ENCODE data around the gene OTX2. TPM values are rescaled to one million over a fixed set of nuclear protein-coding genes. Genes with fewer than 3 reads are reported as not detected.

The OTX2 gene
- not detected in 2 replicates for polyA plus RNA-seq (2014; cell fraction: cytosol; rRNA removed)
- polyA plus RNA-seq (2014; cell fraction: nucleus; rRNA removed) = not detected in 2 replicates

GRCh38 chr14:56810147-56810719 is at the start of gene OTX2:
Gene OTX2 (minus strand): TSS chr14:56810479. CDS start chr14:56805456, 5,023 bp downstream.
- no peak for DNase-seq (ENCODE audit: low spot score)

DNA sequence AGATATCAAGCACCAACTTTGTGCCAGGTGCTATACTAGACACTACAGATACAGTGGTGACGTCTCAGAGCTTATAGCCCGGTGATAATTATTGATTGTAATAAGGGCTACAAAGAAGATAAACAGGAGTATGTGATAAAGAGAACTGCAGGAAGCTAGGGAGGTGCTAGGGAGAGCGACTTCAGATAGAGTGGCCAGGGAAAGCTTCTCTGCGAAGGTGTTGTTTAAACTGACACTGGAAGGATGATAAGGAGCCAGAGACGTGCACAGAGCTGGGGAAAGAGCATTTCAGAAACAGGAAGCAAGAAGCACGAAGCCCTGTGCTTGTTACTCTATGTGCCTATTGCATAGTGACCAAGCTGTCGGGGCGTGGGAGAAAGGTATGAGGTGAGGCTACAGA is 48.1 kb upstream of the OTX2 start:
- DNase-seq (ENCODE audit: low spot score) = no peak

DNA sequence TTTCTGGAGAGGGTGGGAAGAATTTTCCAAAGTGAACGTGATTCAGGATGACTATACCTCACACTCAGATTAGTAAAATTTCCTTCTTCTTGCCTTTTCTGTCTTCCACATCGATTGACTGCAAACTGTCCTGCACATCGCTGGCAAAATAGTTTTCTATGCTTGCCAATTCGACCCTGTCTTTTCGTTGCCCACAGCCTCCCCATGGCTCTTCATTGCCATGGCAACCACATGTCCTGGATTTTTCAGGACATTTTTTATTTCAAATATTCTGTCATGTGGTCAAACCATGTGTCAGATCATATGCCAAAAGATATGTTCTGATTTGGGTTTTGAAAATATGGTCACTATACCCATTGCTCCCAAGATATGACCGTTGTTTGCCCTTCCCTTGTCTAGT is 46.9 kb upstream of the OTX2 start:
- DNase-seq (ENCODE audit: low spot score) = no peak

GRCh38 chr14:56855891-56856461 is 45.7 kb upstream of the OTX2 start:
- DNase-seq (ENCODE audit: low spot score) = no peak

GRCh38 chr14:56854325-56854724 is 44.0 kb upstream of the OTX2 start:
- no peak for DNase-seq (ENCODE audit: low spot score)

DNA sequence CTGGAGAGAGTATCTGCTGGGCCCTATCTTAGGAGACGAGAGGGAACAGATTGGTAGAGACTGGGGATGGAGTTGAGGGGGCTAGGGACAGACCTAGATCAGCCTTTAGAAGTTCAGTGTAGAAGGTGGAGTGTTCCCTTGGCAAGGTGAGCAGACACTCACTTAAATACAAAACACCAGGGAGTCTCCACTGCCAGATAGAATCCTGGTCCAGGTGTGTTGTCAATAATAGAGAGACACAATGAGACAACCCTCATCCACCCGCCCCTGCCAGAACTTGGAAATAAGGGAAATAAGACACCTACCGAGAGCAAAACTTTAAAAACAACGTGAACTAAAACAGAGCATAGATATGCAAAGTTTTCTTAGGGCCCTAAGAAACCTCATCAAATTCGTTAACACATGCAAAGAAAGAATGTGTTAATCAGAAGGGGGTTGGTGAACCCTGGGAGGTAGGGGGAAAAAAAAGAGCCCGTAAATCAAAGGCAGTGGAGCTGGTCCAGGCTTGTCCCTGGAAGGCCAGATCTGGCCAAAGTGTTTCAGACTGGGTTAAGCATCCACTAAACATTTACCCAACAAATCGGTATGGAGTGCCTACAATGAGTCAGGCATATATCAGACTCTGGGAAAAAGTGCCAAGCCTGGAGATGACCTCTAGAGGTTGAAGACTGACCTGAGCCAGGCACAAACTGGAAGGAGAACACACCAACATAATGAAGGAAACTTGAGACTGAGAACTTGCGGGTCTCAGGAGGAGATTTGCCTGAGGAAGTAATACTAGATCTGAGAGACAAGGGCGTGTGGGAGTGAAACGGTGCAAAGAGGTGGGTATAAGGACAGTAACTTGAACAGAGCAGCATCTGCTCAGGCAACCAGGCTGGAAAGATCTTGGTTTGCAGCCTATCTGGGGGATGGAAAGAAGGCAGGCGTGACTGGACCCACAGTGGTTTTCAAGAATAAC is 37.0 kb upstream of the OTX2 start:
- DNase-seq (ENCODE audit: low spot score) = no peak

GRCh38 chr14:56844406-56845002 is 34.2 kb upstream of the OTX2 start:
- no peak for DNase-seq (ENCODE audit: low spot score)

DNA sequence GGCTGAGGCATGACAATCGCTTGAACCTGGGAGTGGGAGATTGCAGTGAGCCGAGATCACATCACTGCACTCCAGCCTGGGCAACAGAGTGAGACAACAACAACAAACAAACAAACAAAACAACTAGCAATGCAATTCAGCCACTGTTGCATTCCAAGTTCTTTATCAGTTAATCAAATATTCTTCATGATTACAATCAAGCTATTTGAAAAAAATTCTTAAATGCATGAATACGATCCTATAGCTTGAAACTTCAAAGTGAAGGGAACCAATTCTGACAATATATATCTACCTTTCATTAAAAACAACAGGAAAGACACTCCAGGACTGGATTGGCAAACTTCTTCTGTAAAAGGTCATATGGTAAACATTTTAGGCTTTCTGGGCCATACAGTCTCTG is 31.3 kb upstream of the OTX2 start:
- no peak for DNase-seq (ENCODE audit: low spot score)

- DNase-seq (ENCODE audit: low spot score) = no peak
Observed at GRCh38 chr14:56840221-56840620, 29.9 kb upstream of the OTX2 start.

DNA sequence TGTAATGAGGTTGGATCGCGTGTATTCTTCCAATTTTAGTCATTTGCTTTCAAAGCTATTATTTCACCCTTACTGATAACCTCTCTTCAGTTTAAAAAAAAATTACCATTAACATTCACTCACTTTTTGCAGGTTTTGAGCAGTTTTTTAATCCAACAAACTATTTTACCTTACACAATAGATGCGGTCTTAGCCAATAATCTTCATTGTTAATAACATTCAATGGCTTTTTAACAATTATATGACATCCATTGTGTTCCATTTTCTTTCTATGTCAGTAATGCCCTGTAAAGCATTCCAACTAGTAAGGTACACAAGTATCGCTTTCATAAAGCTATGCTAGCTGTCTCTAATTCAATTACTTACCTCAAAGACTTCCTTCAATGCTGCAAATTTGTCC is 18.9 kb upstream of the OTX2 start:
- no peak for DNase-seq (ENCODE audit: low spot score)

GRCh38 chr14:56826214-56826613 is 15.9 kb upstream of the OTX2 start:
- DNase-seq (ENCODE audit: low spot score) = no peak

GRCh38 chr14:56821805-56822610 is 11.7 kb upstream of the OTX2 start:
- DNase-seq (ENCODE audit: low spot score) = no peak

DNA sequence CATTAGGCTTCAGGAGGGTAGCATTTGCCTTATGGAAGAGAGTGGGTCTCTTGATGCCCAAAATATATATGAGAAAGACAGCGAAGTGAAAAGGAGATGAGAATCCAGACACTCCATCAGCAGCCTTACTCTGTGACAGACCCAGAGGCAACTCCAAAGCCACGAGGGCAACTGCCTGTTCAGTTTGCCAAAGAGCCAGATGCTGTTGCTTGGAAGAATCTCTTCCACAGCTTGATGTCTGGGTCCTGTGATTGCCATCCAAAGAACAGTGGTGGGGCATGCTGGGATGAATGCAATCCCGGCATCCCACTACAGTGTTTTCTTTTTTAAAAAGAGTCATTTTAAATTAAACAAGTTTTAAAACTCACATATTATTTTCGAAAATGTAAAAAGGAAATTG is 10.9 kb upstream of the OTX2 start:
- no peak for DNase-seq (ENCODE audit: low spot score)

DNA sequence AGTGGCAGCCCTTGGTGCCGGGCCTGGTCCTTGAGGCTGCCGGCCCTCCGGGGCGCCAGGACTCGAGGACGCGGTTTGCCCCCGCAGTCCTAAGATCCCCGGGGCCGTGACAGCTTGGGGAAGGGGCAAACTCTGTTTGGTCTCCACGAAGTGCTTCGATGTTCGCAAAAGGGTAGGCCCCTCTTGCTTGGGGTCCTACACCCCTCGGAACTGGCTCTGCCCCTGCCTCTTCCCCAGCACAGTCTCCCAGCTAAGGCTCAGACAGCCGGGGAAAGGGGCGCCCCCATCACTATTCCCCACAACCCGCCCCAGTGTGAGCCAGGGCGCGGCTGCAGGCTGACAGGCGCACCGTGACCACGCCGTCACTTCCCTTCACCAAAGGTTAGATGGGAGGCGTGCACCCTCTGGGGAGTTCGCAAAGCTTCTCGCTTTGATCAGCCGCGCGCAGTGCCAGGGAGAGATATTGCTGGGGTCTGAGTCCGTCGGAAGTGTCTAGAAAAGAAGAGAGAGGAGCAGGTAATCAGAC is 7.2 kb upstream of the OTX2 start:
- no peak for DNase-seq (ENCODE audit: low spot score)

DNA sequence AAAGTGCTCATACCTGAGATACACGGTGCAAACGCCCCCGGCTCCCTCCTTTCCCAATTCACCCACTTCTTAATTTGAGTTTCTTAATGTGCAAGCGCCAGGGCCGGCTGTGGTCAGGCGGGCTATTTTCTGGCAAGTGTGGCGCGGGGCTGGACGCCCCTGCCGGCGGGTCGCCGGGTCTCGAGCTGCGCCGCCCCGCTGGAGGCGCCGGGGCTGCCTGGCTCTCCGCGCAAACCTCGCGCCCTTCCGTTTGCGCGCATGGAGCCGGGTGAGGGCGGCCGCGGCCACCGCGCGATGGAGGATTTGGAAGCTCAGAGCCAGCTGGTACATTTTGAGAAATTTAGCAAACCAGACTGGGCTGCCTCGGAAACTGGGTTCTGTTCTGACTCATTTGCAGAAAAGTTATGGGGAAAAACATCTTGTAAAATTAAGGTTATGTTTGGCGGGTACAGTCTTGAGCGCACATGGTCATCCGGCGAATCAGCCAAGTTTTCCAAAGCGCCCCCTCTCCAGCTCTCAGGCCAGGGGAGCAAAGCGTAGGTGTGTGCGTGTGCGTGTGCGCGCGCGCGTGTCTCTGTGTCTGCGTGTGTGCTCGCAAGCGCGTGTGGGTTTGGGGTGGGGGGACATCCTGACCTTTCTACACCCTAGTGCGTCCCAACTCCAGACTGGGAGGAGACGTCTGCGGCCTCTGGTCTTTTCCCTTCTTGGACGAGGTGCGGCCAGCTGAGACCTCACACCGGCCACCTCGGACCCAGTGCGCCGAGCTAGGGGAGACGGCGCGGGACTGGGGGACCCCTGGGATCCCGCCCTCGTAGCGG is 6.5 kb upstream of the OTX2 start:
- no peak for DNase-seq (ENCODE audit: low spot score)

DNA sequence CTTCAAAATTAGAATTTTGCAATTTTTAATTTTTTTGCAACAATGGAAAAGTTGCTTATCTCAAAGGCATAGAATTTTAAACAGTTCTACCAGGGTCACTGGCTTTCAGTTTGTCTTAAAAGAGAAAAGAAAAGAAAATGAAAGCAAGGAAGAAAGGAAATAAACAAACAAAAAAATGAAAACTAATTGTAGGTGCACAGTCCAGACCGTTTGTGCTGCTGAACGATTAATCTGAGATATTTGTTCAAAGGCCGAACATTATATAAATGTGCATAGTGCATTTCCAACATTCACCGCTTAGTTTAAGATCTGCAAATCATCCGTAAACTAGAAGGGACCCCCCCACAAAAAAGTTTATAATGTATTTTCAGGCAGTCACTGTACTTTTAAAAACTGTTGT is 5.5 kb upstream of the OTX2 start:
- no peak for DNase-seq (ENCODE audit: low spot score)

DNA sequence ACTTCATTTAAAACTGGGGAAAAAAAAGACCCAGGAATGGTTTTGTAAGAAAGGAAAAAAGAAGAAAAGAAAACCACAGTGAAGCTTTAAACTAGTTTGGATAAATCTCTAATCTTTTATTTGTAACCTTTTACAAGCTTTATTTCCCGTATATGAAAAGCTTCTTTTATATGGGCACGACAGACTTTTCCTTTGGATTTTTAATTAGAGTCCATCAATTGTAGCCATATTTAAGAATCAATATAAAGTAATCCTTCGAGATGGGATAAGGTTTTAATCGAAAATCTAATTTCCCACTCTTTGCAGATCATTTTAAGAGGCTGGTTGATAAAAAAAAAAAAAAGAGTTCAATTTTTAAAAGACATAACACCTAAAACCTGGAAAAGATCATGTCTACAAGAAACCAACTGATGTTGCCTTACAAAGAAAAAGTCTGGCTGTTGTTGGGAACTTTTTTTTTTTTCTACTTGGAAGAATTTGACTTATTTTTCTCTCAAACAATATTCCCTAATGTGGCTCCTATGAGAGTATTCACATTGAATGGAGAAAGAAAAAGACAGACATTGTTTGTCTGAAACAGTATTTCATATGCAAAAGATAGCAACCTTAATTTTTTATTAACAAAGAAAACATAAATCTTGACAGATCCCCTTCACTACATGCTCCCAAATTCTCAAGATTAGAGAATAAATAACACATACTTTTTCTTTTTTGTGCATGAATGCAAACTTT is 4.9 kb upstream of the OTX2 start:
- no peak for DNase-seq (ENCODE audit: low spot score)

GRCh38 chr14:56814519-56814959 is 4.3 kb upstream of the OTX2 start:
- DNase-seq (ENCODE audit: low spot score) = no peak

DNA sequence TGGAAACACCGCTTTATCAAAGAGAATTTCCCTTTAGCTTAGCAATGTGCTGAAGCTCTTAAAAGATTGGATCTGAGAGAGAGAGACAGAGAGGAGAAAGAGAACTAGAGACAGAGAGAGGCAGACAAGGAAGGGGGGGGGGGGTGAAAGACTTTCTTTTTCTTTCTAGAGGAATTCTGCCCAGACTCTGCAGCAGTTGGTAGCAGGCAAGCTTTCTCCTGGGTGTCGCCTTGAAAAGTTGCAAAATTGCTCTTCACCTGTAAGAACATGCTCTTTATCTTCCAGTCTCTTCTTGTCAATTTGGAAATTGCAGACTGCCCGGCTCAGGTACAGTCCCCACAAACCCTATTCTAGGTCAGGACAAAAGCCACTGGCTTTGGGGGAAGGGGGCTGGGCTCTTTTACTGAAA is 2.9 kb upstream of the OTX2 start:
- DNase-seq (ENCODE audit: low spot score) = no peak
